Thymus (tissue), 11 donors: ENCODE results near the gene KLHL24. TPM values are rescaled to one million over a fixed set of nuclear protein-coding genes. Genes with fewer than 3 reads are reported as not detected.
"Not testable (repeated sequence)": the region's sequence is repeated elsewhere in the genome, so short reads cannot be mapped to it uniquely, and the experiment has no call there.

Experiments used
- DNase-seq, 9 donors: peaks; one replicate each; pipeline ENCODE4 v3.0.0-alpha.2; 2013; ENCODE audit warnings: low spot score in 9 of 9, low read depth in 6 of 9, missing footprints in 1 of 9
- H3K27ac ChIP-seq, 2 donors: one replicate each; pipeline ENCODE4 v1.5.1; 2013; ENCODE audit warnings: control low read depth in 1 of 2, low read depth in 1 of 2, low read length in 1 of 2, mild to moderate bottlenecking in 1 of 2, moderate library complexity in 1 of 2
- H3K27me3 ChIP-seq, 2 donors: one replicate each; pipeline ENCODE4 v1.5.1; 2013; ENCODE audit warnings: low read length in 1 of 2; ENCODE audit not compliant: control insufficient read depth in 2 of 2, insufficient read depth in 1 of 2
- H3K36me3 ChIP-seq, 2 donors: one replicate each; pipeline ENCODE4 v1.5.1; 2013; ENCODE audit warnings: low read length in 1 of 2, mild to moderate bottlenecking in 1 of 2, moderate library complexity in 1 of 2; ENCODE audit not compliant: control insufficient read depth in 2 of 2, insufficient read depth in 2 of 2
- H3K4me1 ChIP-seq, 2 donors: one replicate each; pipeline ENCODE4 v1.5.1; 2013; ENCODE audit warnings: low read length in 2 of 2; ENCODE audit not compliant: control insufficient read depth in 2 of 2, insufficient read depth in 2 of 2
- H3K4me3 ChIP-seq, 2 donors: one replicate each; pipeline ENCODE4 v1.5.1; 2013; ENCODE audit warnings: low read length in 2 of 2, control low read depth in 1 of 2, mild to moderate bottlenecking in 1 of 2
- H3K9me3 ChIP-seq, 2 donors: one replicate each; pipeline ENCODE4 v1.5.1; 2013; ENCODE audit warnings: low read length in 1 of 2, mild to moderate bottlenecking in 1 of 2; ENCODE audit not compliant: control insufficient read depth in 2 of 2, insufficient read depth in 1 of 2
- WGBS: extraction: QIAGEN DNeasy Blood & Tissue Kit; methylation state at CpG from one replicate; pipeline ENCODE4 v1.1.7; 2013; 5-methylcytosine and 5-hydroxymethylcytosine counted together
- polyA plus RNA-seq: library from polyadenylated mRNA; stranded (reverse); fragments of 200-250 nt; gene quantifications from one replicate; pipeline ENCODE4 v1.2.3, GENCODE V29; 2013
- total RNA-seq: library from RNA; stranded (reverse); fragments of 120-200 nt; gene quantifications from one replicate; pipeline ENCODE4 v1.2.4, GENCODE V29; 2013
- donor health status: healthy.

Gene KLHL24
- total and polyA plus RNA-seq, 2 donors = 23.1 to 42.1 TPM

DNA sequence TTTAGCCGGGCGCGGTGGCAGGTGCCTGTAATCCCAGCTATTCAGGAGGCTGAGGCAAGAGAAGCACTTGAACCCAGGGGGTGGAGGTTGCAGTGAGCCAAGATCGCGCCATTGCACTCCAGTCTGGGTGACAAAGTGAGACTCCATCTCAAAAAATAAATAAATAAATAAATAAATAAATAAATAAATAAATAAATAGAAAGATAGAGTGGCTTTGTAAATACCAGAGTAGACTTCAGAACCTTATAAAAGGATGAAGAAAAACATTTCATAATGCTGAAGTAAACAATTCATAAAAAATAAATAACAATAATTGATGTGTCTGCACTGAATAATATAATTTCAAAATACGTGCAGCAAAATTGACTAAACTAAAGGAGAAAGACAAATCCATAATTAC, 24.1 kb upstream of the KLHL24 start:
- not testable (repeated sequence) for H3K27me3 ChIP-seq, DNase-seq, H3K27ac ChIP-seq, H3K36me3 ChIP-seq, H3K4me1 ChIP-seq, H3K9me3 ChIP-seq, H3K4me3 ChIP-seq
- WGBS = over 99% methylated on average over 6 of the region's 6 CpGs

DNA sequence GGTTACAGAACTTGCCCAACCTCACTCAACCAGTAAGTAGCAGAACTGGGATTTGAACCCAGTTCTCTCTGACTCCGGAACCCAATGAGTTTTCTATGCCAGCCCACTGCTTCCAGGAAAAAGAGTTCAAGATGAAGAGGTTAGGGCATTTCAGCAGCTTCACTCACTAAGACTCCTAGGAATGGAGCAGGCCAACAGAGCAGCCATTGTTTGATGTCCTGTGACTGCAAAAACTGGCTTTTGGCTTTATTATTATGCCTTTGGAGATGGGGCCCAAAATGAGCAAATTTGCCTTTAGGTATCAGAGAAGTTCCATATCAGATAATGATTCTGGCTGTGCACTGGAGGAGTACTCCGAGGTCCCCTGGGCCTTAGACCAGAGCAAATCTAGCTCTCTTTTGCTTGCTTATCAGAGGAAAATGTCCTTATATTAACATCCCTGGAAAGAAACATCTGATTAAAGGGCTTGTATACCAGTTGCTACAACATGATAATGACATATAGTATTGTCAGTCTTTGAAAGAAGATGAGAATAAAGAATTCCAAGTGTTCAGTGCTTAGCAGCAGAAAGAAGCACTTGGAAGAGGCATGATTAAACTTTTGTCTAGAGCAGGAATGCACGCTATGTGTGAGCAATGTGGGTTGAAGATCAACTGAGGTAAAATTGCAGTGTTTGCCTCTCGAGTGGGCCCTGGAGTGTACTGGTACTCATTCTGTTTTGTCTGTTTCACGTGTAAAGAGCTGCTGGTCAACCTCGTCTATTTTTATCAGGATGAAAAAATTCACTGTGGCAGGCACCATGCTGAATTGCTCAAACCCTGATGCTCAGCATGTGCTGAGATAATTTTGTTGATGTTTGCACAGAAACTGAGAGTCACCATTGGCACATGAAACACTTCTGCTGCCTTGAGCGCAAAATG, 21.8 kb upstream of the KLHL24 start:
- H3K27ac ChIP-seq = no peak overlapping the region
- H3K4me3 ChIP-seq = no peak overlapping the region
- H3K4me1 ChIP-seq = no peaks in the 10 kb centered on the region
- 97% methylated on average over 7 of the region's 7 CpGs for WGBS
- H3K27me3 ChIP-seq = no peaks in the 10 kb centered on the region
- no peaks in the 10 kb centered on the region for H3K9me3 ChIP-seq
- no peaks in the 10 kb centered on the region for H3K36me3 ChIP-seq
- DNase-seq = no peak

DNA sequence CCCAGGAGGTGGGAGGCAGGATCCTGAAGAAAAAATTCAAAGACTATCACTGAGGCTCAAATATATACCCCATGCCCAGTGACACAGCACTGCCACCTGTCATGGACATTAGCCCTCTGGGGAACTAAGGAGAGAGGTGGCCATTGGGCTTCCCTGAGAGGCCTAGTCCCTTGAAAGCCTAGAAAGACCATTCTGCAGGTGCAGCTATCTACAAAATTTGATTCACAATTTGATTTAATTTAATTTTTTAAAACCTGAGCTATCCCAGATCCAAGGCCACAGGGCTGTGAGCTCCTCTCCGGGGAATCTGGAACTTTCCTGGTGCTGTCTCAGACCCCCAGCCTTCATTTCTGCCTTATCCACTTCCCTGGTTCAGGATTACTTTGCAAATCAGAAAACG, 16.9 kb upstream of the KLHL24 start:
- Histone ChIP-seq H3K36me3 (no peaks in the 10 kb centered on the region), H3K4me3 (no peak overlapping the region), H3K27ac (no peak overlapping the region), H3K9me3 (no peaks in the 10 kb centered on the region), H3K27me3 (no peaks in the 10 kb centered on the region), H3K4me1 (no peaks in the 10 kb centered on the region)
- no peak for DNase-seq
- 98% methylated on average over 2 of the region's 2 CpGs for WGBS

DNA sequence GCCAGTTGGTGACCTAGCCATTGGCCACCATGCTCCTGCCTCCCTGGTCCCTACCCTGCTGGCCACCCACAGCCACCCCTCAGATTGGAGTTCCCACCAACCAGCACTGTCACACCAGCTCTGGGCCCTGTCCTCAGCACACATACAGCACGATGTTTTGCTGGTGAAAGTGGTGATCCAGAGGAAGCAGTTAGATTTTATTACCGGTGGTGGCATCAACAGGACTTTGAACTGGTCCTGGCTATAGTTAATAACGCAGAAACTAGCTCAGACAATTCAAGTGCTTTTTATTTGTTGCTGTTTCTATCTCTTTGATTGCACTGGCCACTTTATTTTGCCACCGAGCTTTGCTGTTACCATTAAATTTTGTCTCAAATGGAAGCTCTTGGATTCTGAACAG, 16.4 kb upstream of the KLHL24 start:
- Histone ChIP-seq H3K9me3 (no peaks in the 10 kb centered on the region), H3K4me1 (no peaks in the 10 kb centered on the region), H3K27ac (no peak overlapping the region), H3K36me3 (no peaks in the 10 kb centered on the region), H3K27me3 (no peaks in the 10 kb centered on the region), H3K4me3 (no peak overlapping the region)
- WGBS = 96% methylated on average over 4 of the region's 4 CpGs
- DNase-seq = no peak

DNA sequence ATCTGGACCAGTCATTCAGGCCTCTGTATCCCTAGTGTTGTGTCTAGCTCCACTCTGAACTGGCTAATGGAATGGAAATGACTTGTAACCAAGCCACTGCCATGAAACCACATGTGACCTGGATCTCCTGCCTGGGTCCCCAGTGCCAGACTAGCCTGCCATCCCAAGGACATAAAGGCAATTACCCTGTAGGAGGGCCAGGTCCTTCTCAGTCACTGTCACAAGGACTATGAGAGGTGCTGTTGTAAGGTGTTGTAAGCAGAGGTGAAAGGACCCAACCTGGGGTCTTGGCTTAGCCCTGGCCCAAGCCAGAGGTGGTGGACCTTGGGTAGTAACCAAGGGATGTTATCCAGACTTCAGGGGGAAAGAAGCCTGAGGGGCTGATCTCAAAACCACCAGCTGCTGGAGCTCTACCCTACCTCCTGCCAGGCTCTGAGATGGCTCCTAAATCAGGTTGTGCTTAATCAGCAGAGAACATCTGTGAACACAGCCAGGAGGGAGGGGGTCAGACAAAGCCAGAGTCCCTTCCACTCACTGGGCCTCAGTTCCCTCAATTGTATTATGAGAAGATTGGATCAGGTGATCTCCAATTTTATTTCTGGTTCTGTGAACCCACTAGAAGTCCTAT, 15.7 kb upstream of the KLHL24 start:
- Histone ChIP-seq H3K9me3 (no peaks in the 10 kb centered on the region), H3K4me3 (no peak overlapping the region), H3K27ac (no peak overlapping the region), H3K4me1 (no peaks in the 10 kb centered on the region), H3K36me3 (no peaks in the 10 kb centered on the region), H3K27me3 (no peaks in the 10 kb centered on the region)
- no peak for DNase-seq

DNA sequence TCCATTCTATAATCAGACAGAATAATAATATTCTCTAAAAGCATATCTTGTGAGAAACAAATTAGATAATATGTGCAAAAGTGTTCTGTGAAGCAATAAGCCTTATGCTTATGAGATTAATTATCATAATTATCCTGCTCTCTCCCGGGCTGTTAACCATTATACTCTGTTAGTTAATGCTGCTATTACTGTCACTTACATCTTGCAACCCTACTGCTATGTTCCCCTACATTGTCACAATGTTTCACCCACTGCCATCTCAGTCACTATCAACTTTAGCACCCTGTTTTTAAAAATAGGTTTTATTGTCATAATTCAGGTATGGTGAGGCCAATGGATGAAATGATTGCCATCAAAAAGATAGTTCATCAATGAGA, 15.2 kb upstream of the KLHL24 start:
- Histone ChIP-seq H3K36me3 (no peaks in the 10 kb centered on the region), H3K4me1 (no peaks in the 10 kb centered on the region), H3K9me3 (no peaks in the 10 kb centered on the region), H3K4me3 (no peak overlapping the region), H3K27ac (no peak overlapping the region), H3K27me3 (no peaks in the 10 kb centered on the region)
- no peak for DNase-seq
- 94% methylated on average over 1 of the region's 1 CpG for WGBS

DNA sequence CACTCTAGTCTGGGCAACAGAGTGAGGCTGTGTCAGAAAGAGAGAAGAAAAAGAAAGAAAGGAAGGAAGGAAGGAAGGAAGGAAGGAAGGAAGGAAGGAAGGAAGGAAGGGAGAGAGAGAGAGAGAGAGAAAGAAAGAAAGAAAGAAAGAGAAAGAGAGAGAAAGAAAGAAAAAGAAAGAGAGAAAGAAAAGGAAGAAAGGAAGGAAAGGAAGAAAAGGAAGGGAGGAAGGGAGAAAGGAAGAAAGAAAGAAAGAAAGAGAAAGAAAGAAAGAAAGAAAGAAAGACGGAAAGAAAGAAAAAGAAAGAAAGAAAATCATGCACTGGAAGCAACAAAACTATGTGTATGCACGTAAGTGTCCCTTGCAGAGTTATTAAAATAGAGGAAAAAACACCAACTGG, 12.9 kb upstream of the KLHL24 start:
- not testable (repeated sequence) for H3K27me3 ChIP-seq, H3K36me3 ChIP-seq, DNase-seq, H3K27ac ChIP-seq, H3K4me1 ChIP-seq, H3K4me3 ChIP-seq, H3K9me3 ChIP-seq
- WGBS = 97% methylated on average over 2 of the region's 2 CpGs

DNA sequence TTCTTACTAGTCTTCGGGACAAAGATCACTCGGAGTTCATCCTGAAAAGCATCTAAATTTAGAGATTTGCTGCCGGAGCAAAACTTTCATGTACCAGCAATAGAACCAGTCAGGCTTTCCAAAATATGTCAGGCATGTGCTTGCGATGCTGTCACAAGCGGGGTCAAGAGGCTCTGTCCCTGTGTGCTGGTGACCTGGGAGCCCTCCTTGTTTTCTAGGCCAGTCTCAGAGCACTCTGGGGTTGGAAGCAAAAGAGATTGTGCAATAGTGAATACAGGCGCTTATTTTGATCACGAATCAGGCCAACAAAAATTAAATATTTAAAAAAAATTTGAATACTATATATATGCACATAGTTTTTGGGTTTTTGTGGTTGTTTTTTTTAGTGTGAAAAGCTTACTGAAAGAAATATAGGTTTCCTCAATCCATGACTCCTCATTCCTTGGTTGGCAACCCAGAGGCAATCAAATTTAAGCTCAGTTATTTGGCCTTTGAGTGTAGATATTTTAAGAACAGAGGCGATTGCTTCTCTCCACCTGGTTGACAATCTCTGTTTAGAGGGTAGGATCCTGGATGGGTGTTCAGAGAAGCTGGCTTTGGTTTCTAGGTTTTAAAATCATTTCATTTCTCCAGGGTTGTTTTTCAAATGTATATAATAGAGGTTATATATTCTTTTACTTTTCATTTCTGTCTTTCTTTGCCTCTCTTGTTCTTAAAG, 8.4 kb upstream of the KLHL24 start:
- WGBS = 96% methylated on average over 8 of the region's 8 CpGs
- H3K36me3 ChIP-seq = no peaks in the 10 kb centered on the region
- H3K4me1 ChIP-seq = no peaks in the 10 kb centered on the region
- DNase-seq = no peak
- H3K4me3 ChIP-seq = no peak overlapping the region
- no peaks in the 10 kb centered on the region for H3K9me3 ChIP-seq
- no peaks in the 10 kb centered on the region for H3K27me3 ChIP-seq
- H3K27ac ChIP-seq = no peak overlapping the region
